ENCODE data around the gene ENO1. TPM values are rescaled to one million over a fixed set of nuclear protein-coding genes. Genes with fewer than 3 reads are reported as not detected.

The ENO1 gene
- polyA plus RNA-seq, 2 donors, result 403 to 1,101 TPM

DNA sequence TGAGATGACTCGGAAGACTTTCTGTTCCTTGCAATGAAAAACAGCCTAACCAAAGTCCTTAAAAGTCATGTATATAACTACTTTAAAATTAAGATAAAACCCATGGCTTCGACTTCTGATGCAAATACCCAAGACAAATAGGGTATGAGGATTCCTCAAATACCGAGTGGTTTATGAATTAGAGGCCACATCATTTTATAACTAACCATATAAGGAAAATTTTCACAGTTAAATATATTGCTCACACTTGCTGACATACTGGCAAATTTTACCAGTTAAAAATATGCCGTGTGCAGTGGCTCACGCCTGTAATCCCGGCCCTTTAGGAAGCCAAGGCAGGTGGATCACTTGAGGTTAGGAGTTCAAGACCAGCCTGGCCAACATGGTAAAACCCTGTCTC lies 66.4 kb downstream of the ENO1 start:
- H3K4me3 ChIP-seq (ENCODE audit: low read depth in 1 of 2, low read length in 2 of 2), result no peak overlapping the region
- no peak overlapping the region for H3K27ac ChIP-seq (ENCODE audit: low read depth in 2 of 2, low read length in 1 of 2)
- H3K4me1 ChIP-seq (ENCODE audit: control insufficient read depth in 2 of 2, insufficient read depth in 2 of 2, low read length in 1 of 2), result peaks cover 0 to 3% of the 10 kb centered on the region in 2 donors
- H3K9me3 ChIP-seq (ENCODE audit: control insufficient read depth in 2 of 2, insufficient read depth in 1 of 2, low read depth in 1 of 2, low read length in 1 of 2), result no peaks in the 10 kb centered on the region
- WGBS, 2 donors, result 82 to 83% methylated on average over 6 of the region's 6 CpGs
- no peaks in the 10 kb centered on the region for H3K27me3 ChIP-seq (ENCODE audit: control insufficient read depth in 1 of 2, insufficient read depth in 2 of 2, low read length in 2 of 2)
- no peaks in the 10 kb centered on the region for H3K36me3 ChIP-seq (ENCODE audit: control insufficient read depth in 2 of 2, insufficient read depth in 2 of 2, low read length in 1 of 2)

Other genes with a start within 250 kb of the ENO1 start
- 10 to 100 TPM; 14.0 to 24.4 TPM for gene RERE, start 61.0 kb downstream of the ENO1 start, polyA plus RNA-seq
- gene CA6, start 67.2 kb upstream of the ENO1 start, polyA plus RNA-seq, result under 1 TPM in 1 of 2 donors, not detected in 1; 0.06 TPM
- not detected for gene SLC2A7, start 147.7 kb upstream of the ENO1 start, polyA plus RNA-seq
- gene SLC2A5, start 190.9 kb upstream of the ENO1 start, polyA plus RNA-seq, result 1 to 10 TPM; 3.5 to 3.6 TPM